OCI-M2 (cell line): ENCODE results near the gene EPS8L3.
"Not testable (repeated sequence)": the region's sequence is repeated elsewhere in the genome, so short reads cannot be mapped to it uniquely, and the experiment has no call there.

Experiments
- DNase-seq: peaks from one replicate; lab custom pipeline; 2025; ENCODE audit not compliant: unreplicated experiment; lab: John Stamatoyannopoulos, UW

The EPS8L3 gene

GRCh38 chr1:109763646-109764415, at the start of gene EPS8L3:
Gene EPS8L3, minus strand, starts transcription at chr1:109763923. Its CDS starts 2,174 bp downstream, at chr1:109761749.
- DNase-seq, result no peak

GRCh38 chr1:109812691-109813393, 49.1 kb upstream of the EPS8L3 start:
- no peak for DNase-seq

GRCh38 chr1:109808703-109809102, 45.0 kb upstream of the EPS8L3 start:
- no peak for DNase-seq

GRCh38 chr1:109807822-109808680, 44.3 kb upstream of the EPS8L3 start:
- no peak for DNase-seq

GRCh38 chr1:109807402-109807801, 43.7 kb upstream of the EPS8L3 start:
- no peak for DNase-seq

- no peak for DNase-seq
Measured at GRCh38 chr1:109806733-109807400, 43.1 kb upstream of the EPS8L3 start.

- no peak for DNase-seq
Measured at GRCh38 chr1:109805486-109806165, 41.9 kb upstream of the EPS8L3 start.

GRCh38 chr1:109804660-109805059, 40.9 kb upstream of the EPS8L3 start:
- DNase-seq, result no peak

- no peak for DNase-seq
Measured at GRCh38 chr1:109803901-109804331, 40.2 kb upstream of the EPS8L3 start.

GRCh38 chr1:109802901-109803561, 39.3 kb upstream of the EPS8L3 start:
- DNase-seq, result no peak

- DNase-seq, result no peak
Measured at GRCh38 chr1:109802136-109802900, 38.6 kb upstream of the EPS8L3 start.

GRCh38 chr1:109801791-109802135, 38.0 kb upstream of the EPS8L3 start:
- DNase-seq, result no peak

- no peak for DNase-seq
Measured at GRCh38 chr1:109800291-109800690, 36.6 kb upstream of the EPS8L3 start.

- no peak for DNase-seq
Measured at GRCh38 chr1:109799445-109799844, 35.7 kb upstream of the EPS8L3 start.

- not testable (repeated sequence) for DNase-seq
Measured at GRCh38 chr1:109797303-109797595, 33.5 kb upstream of the EPS8L3 start.

GRCh38 chr1:109796484-109797302, 33.0 kb upstream of the EPS8L3 start:
- DNase-seq, result no peak

GRCh38 chr1:109794319-109795132, 30.8 kb upstream of the EPS8L3 start:
- peak; percentile 83 for DNase-seq
